ENCODE measurements around the gene LCK.

The LCK gene

GRCh38 chr1:32305310-32305709 is 54.2 kb downstream of the LCK start:
- H2BK15ac ChIP-seq (ENCODE audit: low read depth, poor library complexity, severe bottlenecking), result no peak overlapping the region
- H4K8ac ChIP-seq (ENCODE audit: low read length), result no peak overlapping the region
- no peak for DNase-seq
- H3K4me3 ChIP-seq (ENCODE audit: insufficient read depth in 1 of 2, low read depth in 1 of 2, low read length in 2 of 2), result no peak overlapping the region
- H3K79me1 ChIP-seq (replicated peaks; ENCODE audit: low read length, poor library complexity, severe bottlenecking), result peaks cover 27% of the 10 kb centered on the region
- no peak overlapping the region for H2AK5ac ChIP-seq (ENCODE audit: low read length, severe bottlenecking)
- no peak overlapping the region for H3K23ac ChIP-seq (ENCODE audit: low read length in 2 of 2)
- no peak overlapping the region for H3K9ac ChIP-seq (ENCODE audit: low read length)
- no peak overlapping the region for H2BK120ac ChIP-seq (ENCODE audit: low read depth, low read length)
- no peak overlapping the region for H2AFZ ChIP-seq (ENCODE audit: low read depth, low read length)
- H2BK5ac ChIP-seq (ENCODE audit: low read depth, low read length, poor library complexity, severe bottlenecking), result no peak overlapping the region
- no peaks in the 10 kb centered on the region for H3K27me3 ChIP-seq (ENCODE audit: control insufficient read depth in 1 of 2, insufficient read depth in 1 of 2, low read length in 2 of 2)
- WGBS, result no CpG with 5 or more reads among the region's 2 CpGs
- no peak overlapping the region for H3K4me2 ChIP-seq (ENCODE audit: low read length, poor library complexity, severe bottlenecking)
- H3K4ac ChIP-seq (ENCODE audit: low read depth in 1 of 2, low read length in 2 of 2), result no peak overlapping the region
- H3K27ac ChIP-seq (ENCODE audit: low read length, poor library complexity, severe bottlenecking), result no peak overlapping the region
- H3K4me1 ChIP-seq (ENCODE audit: control insufficient read depth, insufficient read depth, low read depth, low read length), result peaks cover 2% of the 10 kb centered on the region
- no peak overlapping the region for H2BK12ac ChIP-seq (ENCODE audit: low read length in 2 of 2)
- H3K18ac ChIP-seq (ENCODE audit: low read depth in 1 of 2, low read length in 2 of 2), result no peak overlapping the region
- no peak overlapping the region for H3K14ac ChIP-seq (ENCODE audit: low read length in 2 of 2)
- peaks cover 21 to 35% of the 10 kb centered on the region in 2 experiments for H3K36me3 ChIP-seq (ENCODE audit: control insufficient read depth in 1 of 2, insufficient read depth in 2 of 2, low read depth in 1 of 2, low read length in 2 of 2)
- H4K91ac ChIP-seq (ENCODE audit: low read length), result no peak overlapping the region
- peaks cover 13% of the 10 kb centered on the region for H3K9me3 ChIP-seq (ENCODE audit: control insufficient read depth, low read length)

- H3K18ac ChIP-seq (ENCODE audit: low read depth in 1 of 2, low read length in 2 of 2), result no peak overlapping the region
- peaks cover 4% of the 10 kb centered on the region for H3K4me1 ChIP-seq (ENCODE audit: control insufficient read depth, insufficient read depth, low read depth, low read length)
- H2BK12ac ChIP-seq (ENCODE audit: low read length in 2 of 2), result no peak overlapping the region
- peak overlapping the region; percentile 66 for H3K9ac ChIP-seq (ENCODE audit: low read length)
- no peak overlapping the region for H3K4me3 ChIP-seq (ENCODE audit: insufficient read depth in 1 of 2, low read depth in 1 of 2, low read length in 2 of 2)
- H2AFZ ChIP-seq (ENCODE audit: low read depth, low read length), result no peak overlapping the region
- no peak overlapping the region for H3K4ac ChIP-seq (ENCODE audit: low read depth in 1 of 2, low read length in 2 of 2)
- H3K79me1 ChIP-seq (replicated peaks; ENCODE audit: low read length, poor library complexity, severe bottlenecking), result peaks cover 30% of the 10 kb centered on the region
- no peaks in the 10 kb centered on the region for H3K27me3 ChIP-seq (ENCODE audit: control insufficient read depth in 1 of 2, insufficient read depth in 1 of 2, low read length in 2 of 2)
- no peak overlapping the region for H2BK120ac ChIP-seq (ENCODE audit: low read depth, low read length)
- no peak overlapping the region for H4K91ac ChIP-seq (ENCODE audit: low read length)
- DNase-seq, result no peak
- no peak overlapping the region for H2BK5ac ChIP-seq (ENCODE audit: low read depth, low read length, poor library complexity, severe bottlenecking)
- H3K23ac ChIP-seq (ENCODE audit: low read length in 2 of 2), result no peak overlapping the region
- no peak overlapping the region for H2BK15ac ChIP-seq (ENCODE audit: low read depth, poor library complexity, severe bottlenecking)
- H3K4me2 ChIP-seq (ENCODE audit: low read length, poor library complexity, severe bottlenecking), result no peak overlapping the region
- H3K27ac ChIP-seq (ENCODE audit: low read length, poor library complexity, severe bottlenecking), result no peak overlapping the region
- WGBS, result 84% methylated on average over 2 of the region's 2 CpGs
- no peak overlapping the region for H4K8ac ChIP-seq (ENCODE audit: low read length)
- H3K36me3 ChIP-seq (ENCODE audit: control insufficient read depth in 1 of 2, insufficient read depth in 2 of 2, low read depth in 1 of 2, low read length in 2 of 2), result peaks cover 21 to 35% of the 10 kb centered on the region in 2 experiments
- H3K9me3 ChIP-seq (ENCODE audit: control insufficient read depth, low read length), result peaks cover 13% of the 10 kb centered on the region
- H2AK5ac ChIP-seq (ENCODE audit: low read length, severe bottlenecking), result no peak overlapping the region
- no peak overlapping the region for H3K14ac ChIP-seq (ENCODE audit: low read length in 2 of 2)
These were observed 56.3 kb downstream of the LCK start for GRCh38 chr1:32307324-32307723.

GRCh38 chr1:32309960-32310359 is 58.9 kb downstream of the LCK start:
- no peak for DNase-seq
- no peaks in the 10 kb centered on the region for H3K27me3 ChIP-seq (ENCODE audit: control insufficient read depth in 1 of 2, insufficient read depth in 1 of 2, low read length in 2 of 2)
- H2BK12ac ChIP-seq (ENCODE audit: low read length in 2 of 2), result no peak overlapping the region
- H3K27ac ChIP-seq (ENCODE audit: low read length, poor library complexity, severe bottlenecking), result no peak overlapping the region
- H3K23ac ChIP-seq (ENCODE audit: low read length in 2 of 2), result no peak overlapping the region
- H4K91ac ChIP-seq (ENCODE audit: low read length), result no peak overlapping the region
- peaks cover 4% of the 10 kb centered on the region for H3K4me1 ChIP-seq (ENCODE audit: control insufficient read depth, insufficient read depth, low read depth, low read length)
- H3K4me2 ChIP-seq (ENCODE audit: low read length, poor library complexity, severe bottlenecking), result no peak overlapping the region
- H2AK5ac ChIP-seq (ENCODE audit: low read length, severe bottlenecking), result no peak overlapping the region
- no peak overlapping the region for H4K8ac ChIP-seq (ENCODE audit: low read length)
- H3K14ac ChIP-seq (ENCODE audit: low read length in 2 of 2), result no peak overlapping the region
- H3K18ac ChIP-seq (ENCODE audit: low read depth in 1 of 2, low read length in 2 of 2), result no peak overlapping the region
- H3K4ac ChIP-seq (ENCODE audit: low read depth in 1 of 2, low read length in 2 of 2), result no peak overlapping the region
- H2BK120ac ChIP-seq (ENCODE audit: low read depth, low read length), result no peak overlapping the region
- H3K9ac ChIP-seq (ENCODE audit: low read length), result no peak overlapping the region
- no peak overlapping the region for H3K4me3 ChIP-seq (ENCODE audit: insufficient read depth in 1 of 2, low read depth in 1 of 2, low read length in 2 of 2)
- peaks cover 4 to 18% of the 10 kb centered on the region in 2 experiments for H3K36me3 ChIP-seq (ENCODE audit: control insufficient read depth in 1 of 2, insufficient read depth in 2 of 2, low read depth in 1 of 2, low read length in 2 of 2)
- H2AFZ ChIP-seq (ENCODE audit: low read depth, low read length), result no peak overlapping the region
- peaks cover 10% of the 10 kb centered on the region for H3K9me3 ChIP-seq (ENCODE audit: control insufficient read depth, low read length)
- H2BK5ac ChIP-seq (ENCODE audit: low read depth, low read length, poor library complexity, severe bottlenecking), result no peak overlapping the region
- H3K79me1 ChIP-seq (replicated peaks; ENCODE audit: low read length, poor library complexity, severe bottlenecking), result peaks cover 15% of the 10 kb centered on the region
- 71% methylated on average over 1 of the region's 1 CpG for WGBS
- H2BK15ac ChIP-seq (ENCODE audit: low read depth, poor library complexity, severe bottlenecking), result no peak overlapping the region

- Histone ChIP-seq H3K4me3 (ENCODE audit: insufficient read depth in 1 of 2, low read depth in 1 of 2, low read length in 2 of 2) (no peak overlapping the region), H3K23ac (ENCODE audit: low read length in 2 of 2) (no peak overlapping the region), H4K91ac (ENCODE audit: low read length) (no peak overlapping the region), H3K9ac (ENCODE audit: low read length) (no peak overlapping the region), H3K18ac (ENCODE audit: low read depth in 1 of 2, low read length in 2 of 2) (no peak overlapping the region), H2BK120ac (ENCODE audit: low read depth, low read length) (no peak overlapping the region), H3K27ac (ENCODE audit: low read length, poor library complexity, severe bottlenecking) (no peak overlapping the region), H4K8ac (ENCODE audit: low read length) (no peak overlapping the region), H2AFZ (ENCODE audit: low read depth, low read length) (no peak overlapping the region), H2BK15ac (ENCODE audit: low read depth, poor library complexity, severe bottlenecking) (no peak overlapping the region), H3K4me1 (ENCODE audit: control insufficient read depth, insufficient read depth, low read depth, low read length) (peaks cover 4% of the 10 kb centered on the region), H3K14ac (ENCODE audit: low read length in 2 of 2) (no peak overlapping the region), H3K27me3 (ENCODE audit: control insufficient read depth in 1 of 2, insufficient read depth in 1 of 2, low read length in 2 of 2) (no peaks in the 10 kb centered on the region), H3K4me2 (ENCODE audit: low read length, poor library complexity, severe bottlenecking) (no peak overlapping the region), H2BK5ac (ENCODE audit: low read depth, low read length, poor library complexity, severe bottlenecking) (no peak overlapping the region), H3K9me3 (ENCODE audit: control insufficient read depth, low read length) (no peaks in the 10 kb centered on the region), H3K36me3 (ENCODE audit: control insufficient read depth in 1 of 2, insufficient read depth in 2 of 2, low read depth in 1 of 2, low read length in 2 of 2) (peaks cover 3 to 12% of the 10 kb centered on the region in 2 experiments), H3K4ac (ENCODE audit: low read depth in 1 of 2, low read length in 2 of 2) (no peak overlapping the region), H2BK12ac (ENCODE audit: low read length in 2 of 2) (no peak overlapping the region), H2AK5ac (ENCODE audit: low read length, severe bottlenecking) (no peak overlapping the region), H3K79me1 (replicated peaks; ENCODE audit: low read length, poor library complexity, severe bottlenecking) (peaks cover 11% of the 10 kb centered on the region)
- DNase-seq, result no peak
- no CpG with 5 or more reads among the region's 2 CpGs for WGBS
These were observed 60.8 kb downstream of the LCK start for GRCh38 chr1:32311709-32312393.

All from mesenchymal stem cell (in vitro differentiated cells and primary cell).